CD4-positive, alpha-beta T cell treated with Interleukin-10 for 1 hour (primary cell): Measurements from ENCODE around the gene PMM1.
"Not testable (repeated sequence)": the region's sequence is repeated elsewhere in the genome, so short reads cannot be mapped to it uniquely, and the experiment has no call there.

Experiments
- DNase-seq: peaks from one replicate; pipeline ENCODE4 v3.0.0-alpha.2; 2020

PMM1 gene

GRCh38 chr22:41589391-41590241 is at the start of gene PMM1:
TSS of gene PMM1 (minus strand) at chr22:41589840. CDS start at chr22:41589805, 35 bp downstream.
- peak; percentile 100 for DNase-seq

- DNase-seq, result no peak
These were observed 49.1 kb upstream of the PMM1 start for GRCh38 chr22:41638748-41639147.

GRCh38 chr22:41638124-41638523 is 48.5 kb upstream of the PMM1 start:
- DNase-seq, result no peak

- not testable (repeated sequence) for DNase-seq
These were observed 48.0 kb upstream of the PMM1 start for GRCh38 chr22:41637623-41638022.

- DNase-seq, result no peak
These were observed 46.8 kb upstream of the PMM1 start for GRCh38 chr22:41636467-41636866.

- DNase-seq, result not testable (repeated sequence)
These were observed 45.0 kb upstream of the PMM1 start for GRCh38 chr22:41634610-41635009.

GRCh38 chr22:41631615-41632014 is 42.0 kb upstream of the PMM1 start:
- not testable (repeated sequence) for DNase-seq

GRCh38 chr22:41631115-41631514 is 41.5 kb upstream of the PMM1 start:
- DNase-seq, result not testable (repeated sequence)

GRCh38 chr22:41625577-41625976 is 35.9 kb upstream of the PMM1 start:
- DNase-seq, result no peak

- no peak for DNase-seq
These were observed 32.2 kb upstream of the PMM1 start for GRCh38 chr22:41621911-41622179.

GRCh38 chr22:41621099-41621910 is 31.7 kb upstream of the PMM1 start, which contains the start of gene XRCC6:
TSS of gene XRCC6 (plus strand) at chr22:41621295. CDS start at chr22:41622005, 710 bp downstream.
- peak; percentile 100 for DNase-seq

- DNase-seq, result no peak
These were observed 31.0 kb upstream of the PMM1 start, which contains the start of gene DESI1 for GRCh38 chr22:41620589-41621098. TSS of gene DESI1 (minus strand) at chr22:41621043. CDS start at chr22:41620839, 204 bp downstream.

GRCh38 chr22:41619979-41620588 is 30.4 kb upstream of the PMM1 start:
- DNase-seq, result peak; percentile 43

- no peak for DNase-seq
These were observed 23.8 kb upstream of the PMM1 start for GRCh38 chr22:41613456-41613855.

- DNase-seq, result no peak
These were observed 23.1 kb upstream of the PMM1 start for GRCh38 chr22:41612603-41613306.

GRCh38 chr22:41608386-41608785 is 18.7 kb upstream of the PMM1 start:
- DNase-seq, result no peak

- peak; percentile 83 for DNase-seq
These were observed 14.3 kb upstream of the PMM1 start for GRCh38 chr22:41603873-41604332.

- DNase-seq, result no peak
These were observed 11.3 kb upstream of the PMM1 start for GRCh38 chr22:41600976-41601375.

- DNase-seq, result no peak
These were observed 9.4 kb upstream of the PMM1 start for GRCh38 chr22:41598891-41599635.

GRCh38 chr22:41598081-41598480 is 8.4 kb upstream of the PMM1 start:
- DNase-seq, result no peak

GRCh38 chr22:41597635-41597953 is 8.0 kb upstream of the PMM1 start:
- no peak for DNase-seq
